ENCODE measurements around the gene IER5L.
"Not testable (repeated sequence)": the region's sequence is repeated elsewhere in the genome, so short reads cannot be mapped to it uniquely, and the experiment has no call there.

Gene IER5L

GRCh38 chr9:129202613-129203555 lies 24.8 kb upstream of the IER5L start:
- peak; percentile 97 for DNase-seq (ENCODE audit: low spot score)

GRCh38 chr9:129201866-129202265 lies 23.8 kb upstream of the IER5L start:
- no peak for DNase-seq (ENCODE audit: low spot score)

GRCh38 chr9:129201289-129201688 lies 23.2 kb upstream of the IER5L start:
- DNase-seq (ENCODE audit: low spot score), result no peak

GRCh38 chr9:129200255-129200654 lies 22.2 kb upstream of the IER5L start:
- no peak for DNase-seq (ENCODE audit: low spot score)

- no peak for DNase-seq (ENCODE audit: low spot score)
Observed at GRCh38 chr9:129199044-129199435, 21.0 kb upstream of the IER5L start.

- DNase-seq (ENCODE audit: low spot score), result peak; percentile 71
Observed at GRCh38 chr9:129198319-129199043, 20.4 kb upstream of the IER5L start.

GRCh38 chr9:129197978-129198318 lies 19.9 kb upstream of the IER5L start:
- DNase-seq (ENCODE audit: low spot score), result no peak

GRCh38 chr9:129197045-129197444 lies 19.0 kb upstream of the IER5L start:
- DNase-seq (ENCODE audit: low spot score), result not testable (repeated sequence)

- DNase-seq (ENCODE audit: low spot score), result no peak
Observed at GRCh38 chr9:129195606-129196005, 17.5 kb upstream of the IER5L start.

GRCh38 chr9:129194221-129194620 lies 16.2 kb upstream of the IER5L start:
- no peak for DNase-seq (ENCODE audit: low spot score)

GRCh38 chr9:129193655-129194054 lies 15.6 kb upstream of the IER5L start:
- no peak for DNase-seq (ENCODE audit: low spot score)

GRCh38 chr9:129191234-129191633 lies 13.2 kb upstream of the IER5L start:
- DNase-seq (ENCODE audit: low spot score), result no peak

GRCh38 chr9:129189971-129190370 lies 11.9 kb upstream of the IER5L start:
- not testable (repeated sequence) for DNase-seq (ENCODE audit: low spot score)

GRCh38 chr9:129187042-129187441 lies 9.0 kb upstream of the IER5L start:
- DNase-seq (ENCODE audit: low spot score), result no peak

GRCh38 chr9:129185991-129186390 lies 7.9 kb upstream of the IER5L start:
- DNase-seq (ENCODE audit: low spot score), result no peak

GRCh38 chr9:129185402-129185801 lies 7.3 kb upstream of the IER5L start:
- DNase-seq (ENCODE audit: low spot score), result no peak

GRCh38 chr9:129184596-129185122 lies 6.6 kb upstream of the IER5L start:
- no peak for DNase-seq (ENCODE audit: low spot score)

- DNase-seq (ENCODE audit: low spot score), result no peak
Observed at GRCh38 chr9:129184219-129184524, 6.1 kb upstream of the IER5L start.

- no peak for DNase-seq (ENCODE audit: low spot score)
Observed at GRCh38 chr9:129183495-129184218, 5.6 kb upstream of the IER5L start.

- peak; percentile 41 for DNase-seq (ENCODE audit: low spot score)
Observed at GRCh38 chr9:129182625-129183494, 4.8 kb upstream of the IER5L start.

- no peak for DNase-seq (ENCODE audit: low spot score)
Observed at GRCh38 chr9:129182122-129182521, 4.1 kb upstream of the IER5L start.

- no peak for DNase-seq (ENCODE audit: low spot score)
Observed at GRCh38 chr9:129181246-129181645, 3.2 kb upstream of the IER5L start.

Measured in AG20443 (cell line).